K562 (cell line): ENCODE measurements around the gene NMT2. TPM values are rescaled to one million over a fixed set of nuclear protein-coding genes. Genes with fewer than 3 reads are reported as not detected.

ENCODE experiments used
- ATAC-seq: fragments of 200-7000 bp; cut with Tn5 transposase; 3 replicates; pipeline ENCODE4 v1.9.1; 2020; ENCODE audit warnings: moderate library complexity
- BruUV-seq: library from RNA; stranded (reverse); fragments of 400-500 nt; replicated peaks from 2 replicates; lab custom pipeline; 2021; lab: Mats Ljungman, UMichigan
- CTCF ChIA-PET: fragments of 300-600 bp; formaldehyde crosslinking; extraction: SDS; loops from one replicate; lab custom pipeline; 2021; ENCODE audit warnings: low intra/inter-chr PET ratio; lab: Yijun Ruan, JAX
- POLR2A ChIA-PET: fragments of 300-600, 350-650 bp; sonication (Branson Sonifier 250); formaldehyde crosslinking; extraction: SDS; loops from one replicate; lab custom pipeline; 2021; ENCODE audit warnings: antibody characterized with exemption, inconsistent platforms; lab: Yijun Ruan, JAX
- DNase-seq, 4 experiments: peaks; one replicate each; pipeline versions ENCODE4 v3.0.0 to v3.0.0-alpha.2; 2011 to 2018; ENCODE audit warnings: low spot score in 3 of 4, mixed read lengths in 3 of 4; ENCODE audit errors: extremely low read depth in 1 of 4
- FAIRE-seq: peaks from 2 replicates; lab custom pipeline; 2011; peaks lifted over from hg19 to GRCh38; lab: Jason Lieb, UNC
- H2AFZ ChIP-seq: 2 replicates; pipeline ENCODE4 v1.6.0; 2011; ENCODE audit warnings: low read depth, low read length, control low read depth, inconsistent platforms
- H3K27ac ChIP-seq: fragments of 200-600 bp; 3 replicates; pipeline ENCODE4 v1.8.0; 2011; ENCODE audit warnings: low read depth, mild to moderate bottlenecking, control low read depth, inconsistent platforms, low read length, moderate library complexity, mixed read lengths; ENCODE audit errors: extremely low read depth
- H3K27me3 ChIP-seq, 2 experiments: fragments of 300-600 bp in 1 of 2; 2 replicates in 1 of 2; 3 replicates in 1 of 2; pipeline versions ENCODE4 v1.6.0 to v1.8.0; 2011; ENCODE audit warnings: inconsistent platforms in 2 of 2, low read length in 2 of 2, mild to moderate bottlenecking in 1 of 2, mixed read lengths in 1 of 2, moderate library complexity in 1 of 2; ENCODE audit not compliant: control insufficient read depth in 2 of 2, insufficient read depth in 2 of 2
- H3K36me3 ChIP-seq: fragments of 300-600 bp; 3 replicates; pipeline ENCODE4 v1.8.0; 2011; ENCODE audit warnings: mild to moderate bottlenecking, low read length, inconsistent platforms; ENCODE audit not compliant: control insufficient read depth, insufficient read depth
- H3K4me1 ChIP-seq, 2 experiments: fragments of 200-600 bp in 1 of 2; replicated peaks in 1 of 2; 2 replicates in 1 of 2; 3 replicates in 1 of 2; pipeline versions ENCODE4 v1.5.1 to v1.8.0; 2011; ENCODE audit warnings: inconsistent platforms in 2 of 2, low read length in 2 of 2, mild to moderate bottlenecking in 1 of 2, mixed read lengths in 1 of 2, moderate library complexity in 1 of 2; ENCODE audit not compliant: control insufficient read depth in 2 of 2, insufficient read depth in 2 of 2
- H3K4me2 ChIP-seq: 2 replicates; pipeline ENCODE4 v1.6.1; 2011; ENCODE audit warnings: low read length, control low read depth, inconsistent platforms, mixed read lengths; ENCODE audit not compliant: insufficient read depth
- H3K4me3 ChIP-seq: fragments of 200-600 bp; sonication (generic), shearing (Covaris generic); 2 replicates; pipeline ENCODE4 v1.5.1; 2016; ENCODE audit warnings: control low read depth, inconsistent platforms
- H3K79me2 ChIP-seq: fragments of 200-600 bp; 3 replicates; pipeline ENCODE4 v1.8.0; 2011; ENCODE audit warnings: low read length, inconsistent platforms; ENCODE audit not compliant: control insufficient read depth, insufficient read depth
- H3K9ac ChIP-seq, 2 experiments: 2 replicates each; pipeline versions ENCODE4 v1.6.0 to v1.6.1; 2011; ENCODE audit warnings: low read depth in 2 of 2, low read length in 2 of 2, control low read depth in 1 of 2, inconsistent platforms in 1 of 2, mild to moderate bottlenecking in 1 of 2, mixed read lengths in 1 of 2; ENCODE audit not compliant: insufficient read depth in 1 of 2
- H3K9me1 ChIP-seq: one replicate; pipeline ENCODE4 v1.6.0; 2011; ENCODE audit warnings: inconsistent platforms, mild to moderate bottlenecking, low read length, moderate library complexity; ENCODE audit not compliant: control insufficient read depth, insufficient read depth
- H3K9me3 ChIP-seq: replicated peaks from 2 replicates; pipeline ENCODE4 v1.5.1; 2011; ENCODE audit warnings: low read depth, low read length, inconsistent platforms; ENCODE audit not compliant: control insufficient read depth, insufficient read depth
- H4K20me1 ChIP-seq: replicated peaks from 2 replicates; pipeline ENCODE4 v1.6.1; 2011; ENCODE audit warnings: low read length, inconsistent platforms, mixed read lengths; ENCODE audit not compliant: control insufficient read depth, insufficient read depth
- ADNP ChIP-seq: fragments of 200-800 bp; sonication (Bioruptor generic); IDR thresholded peaks from 2 replicates; pipeline ENCODE4 v1.6.1; 2016; ENCODE audit warnings: missing genetic modification characterization, missing compliant biosample characterization
- ATF1 ChIP-seq, 2 experiments: fragments of 450-650 bp in 1 of 2; IDR thresholded peaks; 2 replicates each; pipeline ENCODE4 v1.6.1; 2016; ENCODE audit warnings: missing compliant biosample characterization in 1 of 2, missing genetic modification characterization in 1 of 2
- BMI1 ChIP-seq: fragments of 150-350 bp; IDR thresholded peaks from 2 replicates; pipeline ENCODE4 v1.6.1; 2014; ENCODE audit warnings: low read length
- CC2D1A ChIP-seq: fragments of 450-650 bp; IDR thresholded peaks from 2 replicates; pipeline ENCODE4 v1.6.1; 2017; ENCODE audit warnings: mild to moderate bottlenecking
- CHD2 ChIP-seq: IDR thresholded peaks from 2 replicates; pipeline ENCODE4 v1.6.1; 2011; ENCODE audit warnings: low read depth, low read length
- CTBP1 ChIP-seq: fragments of 450-650 bp; IDR thresholded peaks from 2 replicates; pipeline ENCODE4 v1.6.1; 2016; ENCODE audit warnings: borderline replicate concordance
- FOXJ2 ChIP-seq: fragments of 200-800 bp; sonication (Bioruptor generic); IDR thresholded peaks from 2 replicates; pipeline ENCODE4 v1.6.1; 2016; ENCODE audit warnings: missing genetic modification characterization, missing compliant biosample characterization
- HMG20A ChIP-seq: fragments of 450-650 bp; formaldehyde crosslinking; conservative IDR thresholded peaks from 2 replicates; pipeline ENCODE4 v1.4.0; 2020; ENCODE audit warnings: mild to moderate bottlenecking, mixed read lengths
- HNRNPK ChIP-seq: fragments of 200-400 bp; formaldehyde crosslinking; IDR thresholded peaks from one replicate; pipeline ENCODE4 v1.6.1; 2018; ENCODE audit warnings: mild to moderate bottlenecking, low read depth, low read length; ENCODE audit not compliant: poor library complexity, severe bottlenecking
- PHF8 ChIP-seq: fragments of 200-600 bp; sonication (generic); IDR thresholded peaks from 2 replicates; pipeline ENCODE4 v1.6.1; 2012; ENCODE audit warnings: mixed run types, mild to moderate bottlenecking, inconsistent platforms, low read length, moderate library complexity, borderline replicate concordance
- PHTF2 ChIP-seq: fragments of 250-450 bp; sonication (Bioruptor Pico); IDR thresholded peaks from 2 replicates; pipeline ENCODE4 v1.5.0; 2021; ENCODE audit warnings: mild to moderate bottlenecking
- SLC30A9 ChIP-seq: fragments of 250-450 bp; sonication (Bioruptor Pico); IDR thresholded peaks from 2 replicates; pipeline ENCODE4 v1.8.0; 2022; ENCODE audit warnings: mild to moderate bottlenecking, moderate library complexity
- VEZF1 ChIP-seq: fragments of 200-800 bp; sonication (Bioruptor generic); IDR thresholded peaks from 2 replicates; pipeline ENCODE4 v1.6.1; 2017; ENCODE audit warnings: missing genetic modification characterization, missing compliant biosample characterization
- ZNF197 ChIP-seq: fragments of 200-800 bp; sonication (Bioruptor generic); IDR thresholded peaks from 2 replicates; pipeline ENCODE4 v1.6.1; 2016; ENCODE audit warnings: low read depth, missing genetic modification characterization, missing compliant biosample characterization
- ZNF232 ChIP-seq: sonication (generic); formaldehyde crosslinking; IDR thresholded peaks from 2 replicates; pipeline ENCODE4 v1.8.0; 2022; ENCODE audit warnings: mild to moderate bottlenecking, missing genetic modification reagents
- ZNF354B ChIP-seq: fragments of 250-450 bp; sonication (Bioruptor Pico); IDR thresholded peaks from 2 replicates; pipeline ENCODE4 v1.4.0; 2020
- ZNF644 ChIP-seq: fragments of 200-800 bp; sonication (Bioruptor generic); IDR thresholded peaks from 2 replicates; pipeline ENCODE4 v1.6.1; 2016; ENCODE audit warnings: low read depth, missing genetic modification characterization, missing compliant biosample characterization
- WGBS: fragments of 100-300 bp; shearing (Covaris generic); methylation state at CpG from one replicate; pipeline ENCODE4 v1.1.6; 2016; ENCODE audit warnings: low coverage, mixed read lengths; ENCODE audit not compliant: insufficient coverage; ENCODE audit errors: missing lambda C conversion rate; 5-methylcytosine and 5-hydroxymethylcytosine counted together
- in situ Hi-C: fragments of 300-500 bp; cut with MboI; formaldehyde crosslinking; loops from 4 replicates; pipeline ENCODE4 v1.15.0; 2018; ENCODE audit warnings: inconsistent platforms, mixed read lengths
- intact Hi-C: fragments of 100-400 bp; cut with micrococcal nuclease; formaldehyde crosslinking; loops from 2 replicates; pipeline ENCODE4 v1.14.2; 2022
- polyA plus RNA-seq, 8 experiments: library from polyadenylated mRNA; depleted of rRNA in 4 of 8; stranded (reverse) in 5 of 8; unstranded in 3 of 8; fragments of >200 nt; fragmentation: Nextera tagmentation in 2 of 8; fragmentation: Illumina TruSeq in 1 of 8; extraction: Ambion mirVana in 2 of 8; extraction: Trizol in 1 of 8; gene quantifications; 2 replicates each; pipeline versions ENCODE4 v1.2.1 to v1.2.3, GENCODE V29; 2011 to 2014; ENCODE audit warnings: inconsistent platforms in 1 of 8, missing spikeins in 1 of 8
- total RNA-seq, 7 experiments: library from RNA; depleted of rRNA in 6 of 7; stranded (reverse); fragments of >200 nt in 6 of 7; fragmentation: Illumina TruSeq in 2 of 7; extraction: Trizol in 2 of 7; gene quantifications; 2 replicates each; pipeline versions ENCODE4 v1.2.1 to v1.2.3, GENCODE V29; 2011 to 2021; ENCODE audit warnings: low replicate concordance in 1 of 7

Gene NMT2
- total and polyA plus RNA-seq, 9 of the 15 experiments (the other 6 are each of a cell fraction or from before 2014, with no cell fraction given): 5.2 to 15.9 (median 10.8) TPM

DNA sequence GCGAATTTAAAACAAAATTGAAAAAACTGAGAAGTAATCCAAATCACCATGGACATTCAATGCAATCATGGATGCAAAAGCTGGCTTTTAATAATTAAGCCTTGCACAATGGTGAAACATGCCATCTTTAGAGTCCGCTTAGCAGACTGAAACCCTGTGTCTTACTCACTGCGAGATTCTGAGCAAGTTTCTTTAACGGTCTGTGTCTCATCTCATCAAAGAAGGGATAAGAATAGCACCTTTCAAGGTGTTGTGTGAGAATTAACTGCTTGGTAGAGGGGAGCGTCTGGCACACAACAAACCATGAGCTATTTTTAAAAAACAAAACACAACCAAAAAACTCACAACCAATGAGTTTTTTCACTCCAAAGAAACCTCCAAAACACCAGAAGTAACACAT is 101.3 kb downstream of the NMT2 start (continued):
- TF ChIP-seq PHTF2 (CRISPR knock-in tag) (no peak), HMG20A (no peak), ZNF354B (no peak), ATF1 (CRISPR knock-in tag; IDR thresholded peaks at IDR 0.05) (no peak), ATF1 (tag; IDR thresholded peaks at IDR 0.05) (no peak), CHD2 (no peak), PHF8 (no peak), ZNF644 (no peak)

DNA sequence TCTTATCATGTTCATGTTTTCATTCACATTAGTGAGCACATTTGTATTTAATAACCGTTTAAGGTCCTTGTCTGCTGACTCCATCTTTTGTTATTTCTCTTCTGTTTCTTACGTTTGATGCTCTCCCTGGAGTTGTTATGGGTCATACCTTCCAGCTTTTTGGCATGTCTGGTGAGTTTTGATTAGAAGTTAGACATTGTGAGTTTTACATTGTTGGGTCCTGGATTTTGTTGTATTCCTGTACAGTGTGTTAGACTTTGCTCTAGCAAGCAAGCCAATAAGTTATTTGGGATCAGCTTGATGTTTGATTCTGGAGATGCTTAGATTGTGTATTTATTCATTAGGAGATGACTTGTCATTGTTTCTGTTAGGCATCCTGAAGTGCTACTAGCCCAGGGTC is 107.9 kb downstream of the NMT2 start:
- ChIA-PET POLR2A (no interaction called here), CTCF (no interaction called here)
- Histone ChIP-seq H3K79me2 (no peaks in the 10 kb centered on the region), H3K4me1 (no peaks in the 10 kb centered on the region), H3K9me3 (no peaks in the 10 kb centered on the region), H3K27ac (no peak overlapping the region)
- ATAC-seq: no peak
- TF ChIP-seq ZNF232 (no peak), VEZF1 (CRISPR knock-in tag) (no peak), CTBP1 (no peak), CC2D1A (no peak), SLC30A9 (CRISPR knock-in tag) (no peak), FOXJ2 (tag) (no peak), ZNF197 (CRISPR knock-in tag) (no peak), BMI1 (no peak), HNRNPK (no peak), ADNP (tag) (no peak)
- TF ChIP-seq, all 486 proteins: peak for 0
- FAIRE-seq (no peak), DNase-seq (no peak)
- Histone ChIP-seq H2AFZ (no peak overlapping the region), H3K4me2 (no peak overlapping the region), H3K36me3 (no peaks in the 10 kb centered on the region), H3K4me3 (no peak overlapping the region), H3K27me3 (peaks cover 0 to 7% of the 10 kb centered on the region in 2 experiments; a peak in 2 of 5 replicates), H3K9me1 (no peaks in the 10 kb centered on the region), H3K9ac (no peak overlapping the region), H4K20me1 (no peaks in the 10 kb centered on the region)
- no TSS peak for BruUV-seq
- intact Hi-C loops (no loop called here), in situ Hi-C loops (no loop called here)
- 3% methylated on average over 2 of the region's 2 CpGs for WGBS
